IPS DF 4.7 (cell line): ENCODE results near the gene BAIAP2.
A peak's percentile ranks its signal among the peaks of the same experiment; 100 is the strongest.
"Not testable (repeated sequence)": the region's sequence is repeated elsewhere in the genome, so short reads cannot be mapped to it uniquely, and the experiment has no call there.

ENCODE experiments used
- DNase-seq: peaks from one replicate; pipeline ENCODE4 v3.0.0-alpha.2; 2013; ENCODE audit warnings: low spot score; ENCODE audit errors: extremely low read depth

Gene BAIAP2

GRCh38 chr17:81137248-81137647 is 102.3 kb downstream of the BAIAP2 start:
- no peak for DNase-seq

DNA sequence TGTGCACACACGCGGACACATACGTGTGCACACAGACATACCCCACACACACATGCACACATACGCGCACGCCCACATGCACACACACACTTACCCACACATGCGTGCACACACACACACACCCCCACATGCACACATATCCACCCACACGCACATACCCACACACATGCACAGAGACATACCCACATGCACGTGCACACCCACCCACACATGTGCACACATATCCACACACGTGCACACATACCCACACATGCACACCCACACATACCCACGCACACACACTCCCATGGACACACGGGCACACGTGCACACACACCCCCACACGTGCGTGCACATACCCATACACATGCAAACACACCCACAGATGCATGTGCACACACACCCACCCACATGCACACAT is 103.1 kb downstream of the BAIAP2 start:
- no peak for DNase-seq

DNA sequence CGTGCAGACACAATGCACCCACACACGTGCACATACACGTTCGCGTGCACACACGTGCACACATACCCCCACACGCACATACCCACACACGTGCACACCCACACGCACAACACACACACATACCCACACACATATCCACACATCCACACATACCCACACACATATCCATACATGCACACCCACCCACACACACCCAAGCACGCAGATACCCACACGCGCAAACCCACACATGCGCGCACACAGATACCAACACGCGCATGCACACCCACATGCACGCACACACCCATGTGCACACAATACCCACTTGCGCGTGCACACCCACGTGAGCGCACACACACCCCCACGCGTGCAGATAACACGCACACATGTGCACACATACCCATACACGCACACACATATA is 103.5 kb downstream of the BAIAP2 start:
- DNase-seq = no peak

GRCh38 chr17:81139428-81139827 is 104.5 kb downstream of the BAIAP2 start:
- no peak for DNase-seq

DNA sequence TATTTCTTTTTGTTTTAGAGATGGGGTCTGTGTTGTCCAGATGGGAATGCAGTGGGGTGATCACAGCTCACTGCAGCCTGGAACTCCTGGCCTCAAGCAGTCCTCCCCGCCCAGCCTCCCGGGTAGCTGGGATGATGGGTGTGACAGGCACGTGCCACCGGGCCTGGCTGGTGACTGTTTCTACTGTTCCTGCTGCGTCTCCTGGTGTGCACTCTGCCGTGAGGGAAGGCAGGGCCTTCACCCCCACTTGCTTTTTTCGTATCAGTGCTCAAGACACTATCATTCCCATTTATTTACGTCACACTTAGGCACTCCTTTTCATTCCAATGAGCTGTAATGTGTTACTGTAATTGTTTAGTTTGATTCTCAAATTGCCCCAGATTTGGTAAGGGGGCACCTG is 105.1 kb downstream of the BAIAP2 start:
- DNase-seq = no peak

GRCh38 chr17:81140695-81141094 is 105.7 kb downstream of the BAIAP2 start:
- no peak for DNase-seq

DNA sequence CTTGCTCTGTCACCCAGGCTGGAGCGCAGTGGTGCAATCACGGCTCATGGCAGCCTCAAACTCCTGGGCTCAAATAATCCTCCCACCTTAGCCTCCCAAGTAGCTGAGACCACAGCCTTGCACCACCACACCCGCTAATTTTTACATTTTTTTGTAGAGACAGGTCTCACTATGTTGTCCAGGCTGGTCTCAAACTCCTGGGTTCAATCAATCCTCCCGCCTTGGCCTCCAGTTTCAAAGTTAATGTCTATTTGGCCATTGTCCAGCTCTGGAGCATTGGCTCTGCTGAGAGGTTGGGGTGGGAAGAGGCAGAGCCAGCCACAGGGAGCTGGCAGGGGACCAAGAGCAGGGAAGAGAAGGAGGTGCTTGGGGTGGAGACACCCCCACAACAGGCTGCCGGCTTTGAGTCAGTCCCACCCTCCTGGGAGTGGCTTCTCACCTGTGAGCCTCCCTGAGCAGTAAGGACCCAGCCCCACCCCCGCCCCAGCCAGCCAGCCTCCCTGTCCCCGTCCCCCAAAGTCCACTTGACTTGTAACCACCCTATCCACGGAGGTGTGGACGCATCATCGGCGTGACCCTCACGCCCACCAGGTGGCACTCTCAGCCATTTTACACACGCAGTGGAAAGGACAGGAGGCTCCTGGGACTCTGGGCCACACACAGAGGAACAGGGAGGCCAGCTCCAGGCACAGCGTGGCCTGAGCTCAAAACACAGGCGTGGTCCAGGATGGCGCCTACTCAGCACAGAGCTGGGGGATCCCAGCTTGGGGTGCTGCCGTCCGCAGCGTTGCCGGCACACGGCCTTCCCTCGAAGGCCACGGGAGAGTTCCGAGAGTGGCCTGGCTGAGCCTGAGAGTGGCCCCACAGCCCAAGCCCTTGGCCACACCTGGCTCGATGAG is 107.6 kb downstream of the BAIAP2 start:
- DNase-seq = peak; percentile 58

DNA sequence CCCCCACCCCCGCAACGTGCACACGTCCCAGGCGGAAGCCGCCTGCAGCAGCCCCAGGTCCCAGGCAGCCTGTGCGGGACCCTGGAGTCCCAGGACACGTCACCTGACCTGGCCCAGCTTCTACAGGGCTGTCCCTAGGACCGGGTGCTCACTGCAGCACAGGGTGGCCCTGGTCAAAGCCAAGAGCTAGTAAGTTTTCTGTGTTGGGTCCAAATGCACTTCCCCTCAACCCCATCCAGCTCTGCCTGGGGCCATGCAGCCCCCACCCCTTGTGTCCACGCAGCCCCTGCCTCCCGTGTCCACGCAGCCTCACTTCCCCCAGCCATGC is 108.2 kb downstream of the BAIAP2 start:
- DNase-seq = no peak

DNA sequence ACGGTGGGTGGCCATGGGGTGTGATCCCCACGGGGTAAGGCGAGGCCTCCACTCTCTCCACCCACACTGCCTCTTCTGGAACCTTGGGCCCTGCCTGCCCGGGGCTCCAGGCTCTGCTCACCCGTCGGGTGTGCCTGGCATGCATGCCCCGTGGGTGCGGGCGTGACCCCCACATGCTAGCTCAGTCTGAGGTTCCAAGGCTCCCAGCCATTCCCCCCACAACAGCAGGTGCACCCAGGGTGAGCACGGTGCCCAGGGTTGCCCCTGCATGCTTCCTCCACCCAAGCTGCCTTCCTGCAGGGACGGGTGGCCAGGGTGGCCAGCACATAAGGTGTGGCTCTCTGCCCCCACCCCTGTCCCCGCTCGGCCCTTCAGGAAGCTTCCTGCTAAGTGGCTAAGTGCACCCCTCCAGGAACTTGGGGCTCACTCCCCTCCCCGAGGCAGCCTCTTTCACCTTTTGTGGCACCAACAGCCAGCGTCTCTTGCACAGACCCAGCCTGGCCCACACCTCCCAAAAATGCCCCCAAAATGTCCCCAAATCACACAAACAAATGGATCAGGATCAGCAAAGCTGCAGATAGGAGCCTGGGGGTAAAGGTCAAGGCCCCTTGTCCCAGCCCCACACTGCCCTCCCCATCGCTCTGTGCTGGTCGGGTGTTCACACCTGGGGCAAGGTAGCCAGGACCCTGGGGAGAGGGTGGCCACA is 108.9 kb downstream of the BAIAP2 start:
- DNase-seq = no peak

- DNase-seq = no peak
Measured at GRCh38 chr17:81144423-81144781, 109.5 kb downstream of the BAIAP2 start.

DNA sequence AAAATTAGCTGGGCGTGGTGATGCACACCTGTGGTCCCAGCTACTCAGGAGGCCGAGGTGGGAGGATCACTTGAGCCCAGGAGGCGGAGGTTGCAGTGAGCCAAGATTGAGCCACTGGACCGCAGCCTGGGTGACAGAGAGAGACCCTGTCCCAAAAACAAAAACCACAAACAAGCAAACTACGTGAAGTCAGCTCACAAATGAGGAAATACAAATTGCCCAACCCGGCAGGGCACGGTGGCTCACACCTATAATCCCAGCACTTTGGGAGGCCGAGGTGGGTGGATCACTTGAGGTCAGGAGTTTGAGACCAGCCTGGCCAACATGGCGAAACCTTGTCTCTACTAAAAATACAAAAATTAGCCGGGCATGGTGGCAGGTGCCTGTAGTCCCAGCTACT is 111.3 kb downstream of the BAIAP2 start:
- DNase-seq = not testable (repeated sequence)

DNA sequence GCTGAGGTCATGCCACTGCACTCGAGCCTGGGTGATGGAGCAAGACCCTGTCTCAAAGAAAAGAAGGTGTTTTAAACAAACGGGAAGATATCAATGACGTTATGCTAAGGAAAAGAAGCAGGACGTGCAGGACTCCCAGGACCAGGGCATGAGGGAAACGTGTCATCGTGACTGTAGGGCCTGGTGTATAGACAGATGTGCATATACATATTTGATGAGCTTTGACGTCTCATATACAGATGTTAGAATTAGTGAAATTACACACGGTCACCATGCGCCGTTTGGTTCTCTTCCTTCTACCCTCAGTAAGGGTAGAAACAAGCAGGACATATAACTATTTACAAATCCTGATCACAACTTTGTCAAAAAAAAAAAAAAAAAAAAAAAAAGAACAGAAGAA is 112.8 kb downstream of the BAIAP2 start:
- no peak for DNase-seq

GRCh38 chr17:81148571-81148970 is 113.6 kb downstream of the BAIAP2 start:
- no peak for DNase-seq

- no peak for DNase-seq
Measured at GRCh38 chr17:81148986-81149533, 114.1 kb downstream of the BAIAP2 start.

- no peak for DNase-seq
Measured at GRCh38 chr17:81150377-81151077, 115.6 kb downstream of the BAIAP2 start.

GRCh38 chr17:81151278-81151677 is 116.3 kb downstream of the BAIAP2 start:
- no peak for DNase-seq

DNA sequence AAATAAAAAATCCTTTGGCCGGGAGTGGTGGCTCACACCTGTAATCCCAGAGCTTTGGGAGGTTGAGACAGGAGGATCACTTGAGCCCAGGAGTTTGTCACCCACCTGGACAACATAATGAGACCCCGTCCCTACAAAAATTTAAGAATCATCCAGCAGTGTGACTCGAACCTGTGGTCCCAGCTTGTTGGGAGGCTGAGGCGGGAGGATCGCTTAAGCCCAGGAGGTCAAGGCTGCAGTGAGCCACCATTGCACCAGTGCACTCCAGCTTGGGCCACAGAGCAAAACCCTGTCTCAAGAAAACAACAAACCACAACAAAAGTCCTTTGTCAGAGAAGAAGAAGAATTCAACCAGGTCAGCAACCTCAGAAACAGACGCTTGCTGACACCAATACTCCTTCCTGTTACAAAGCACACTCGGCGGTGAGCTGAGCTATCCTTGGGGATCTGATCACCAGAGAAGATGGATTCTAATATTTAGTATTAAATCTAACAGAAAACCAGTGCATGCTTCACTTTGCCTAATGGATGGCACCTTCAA is 117.4 kb downstream of the BAIAP2 start:
- no peak for DNase-seq

GRCh38 chr17:81153340-81153803 is 118.4 kb downstream of the BAIAP2 start:
- DNase-seq = no peak

- DNase-seq = not testable (repeated sequence)
Measured at GRCh38 chr17:81154016-81154415, 119.1 kb downstream of the BAIAP2 start.

- no peak for DNase-seq
Measured at GRCh38 chr17:81154961-81155360, 120.0 kb downstream of the BAIAP2 start.
